Activated CD4-positive, alpha-beta T cell treated with anti-CD3 and anti-CD28 coated beads, Interleukin-2, Interleukin-6, amounts not matched to agents 100 ng/mL and 50 ng/mL, durations not matched to agents 16 hours and 8 hours (primary cell): ENCODE measurements around the gene RAD51B.

Source experiments
- DNase-seq: peaks from one replicate; pipeline ENCODE4 v3.0.0-alpha.2; 2020

Gene RAD51B

DNA sequence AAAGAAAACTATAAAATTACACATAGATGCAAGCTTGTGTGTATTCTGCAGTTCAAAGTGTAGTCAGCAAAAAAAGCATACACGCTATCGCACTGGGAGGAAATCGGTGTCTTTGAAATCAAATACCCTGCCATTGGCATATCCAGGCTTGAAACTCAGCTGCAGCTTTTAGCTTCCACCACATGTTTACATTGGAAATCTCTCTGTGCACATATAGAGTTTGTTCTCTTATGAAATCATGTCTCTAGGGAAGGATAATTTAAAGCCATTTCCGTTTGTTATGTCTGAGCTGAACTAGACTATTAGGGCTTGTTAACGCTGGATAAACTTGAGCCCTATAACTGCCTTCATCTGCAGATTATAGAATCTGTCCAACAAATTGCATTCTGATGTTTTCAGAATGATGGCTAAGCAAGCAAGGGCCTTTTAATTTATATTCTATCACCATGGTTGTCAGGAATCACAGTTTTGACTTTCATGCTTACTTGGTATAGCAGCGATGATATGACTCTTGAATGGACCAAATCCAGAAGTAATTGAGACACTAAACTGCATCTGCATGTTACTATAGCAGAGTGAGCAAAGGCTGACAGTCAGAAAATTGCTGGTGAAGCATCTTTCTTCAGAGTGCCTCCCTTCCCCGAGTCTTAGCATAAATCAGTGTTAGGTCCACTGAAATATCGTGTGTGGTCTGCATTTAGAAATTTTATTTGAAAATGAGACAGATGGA lies 530.5 kb downstream of the RAD51B start:
- DNase-seq, result no peak

DNA sequence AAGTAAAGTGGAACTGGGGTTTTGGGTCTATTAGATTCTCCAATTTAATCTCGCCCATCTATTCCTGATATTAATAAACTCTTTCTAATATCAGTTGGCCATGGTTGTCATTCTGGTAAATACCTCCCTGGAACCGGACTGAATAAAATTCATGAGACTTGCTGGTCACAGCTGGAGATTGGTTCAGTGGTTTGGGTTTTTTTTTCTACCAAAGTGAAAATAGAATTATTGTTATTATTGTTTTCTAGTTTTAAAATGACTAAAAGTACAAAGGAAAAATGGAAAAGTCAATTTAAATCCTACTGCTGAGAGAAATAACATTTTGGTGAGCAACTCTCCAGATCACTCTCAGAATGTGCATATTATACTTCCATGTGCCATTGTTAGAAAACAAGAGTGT lies 535.8 kb downstream of the RAD51B start:
- DNase-seq, result no peak

DNA sequence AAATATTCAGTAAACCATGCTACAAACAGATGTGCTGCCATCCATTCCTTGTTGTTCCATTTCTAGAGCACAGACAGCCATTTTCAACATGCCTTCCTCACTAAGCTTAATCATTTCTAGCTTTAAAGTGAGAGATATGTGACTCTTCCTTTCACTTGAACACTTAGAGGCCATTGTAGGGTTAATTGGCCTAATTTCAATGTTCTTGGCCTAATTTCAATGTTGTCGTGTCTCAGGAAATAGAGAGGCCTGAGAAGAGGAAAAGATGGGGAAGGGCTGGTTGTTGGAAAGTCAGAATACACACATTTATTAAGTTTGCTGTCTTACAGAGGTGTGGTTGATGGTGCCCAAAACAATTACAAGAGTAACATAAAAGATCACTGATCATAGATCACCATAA lies 538.2 kb downstream of the RAD51B start:
- no peak for DNase-seq

DNA sequence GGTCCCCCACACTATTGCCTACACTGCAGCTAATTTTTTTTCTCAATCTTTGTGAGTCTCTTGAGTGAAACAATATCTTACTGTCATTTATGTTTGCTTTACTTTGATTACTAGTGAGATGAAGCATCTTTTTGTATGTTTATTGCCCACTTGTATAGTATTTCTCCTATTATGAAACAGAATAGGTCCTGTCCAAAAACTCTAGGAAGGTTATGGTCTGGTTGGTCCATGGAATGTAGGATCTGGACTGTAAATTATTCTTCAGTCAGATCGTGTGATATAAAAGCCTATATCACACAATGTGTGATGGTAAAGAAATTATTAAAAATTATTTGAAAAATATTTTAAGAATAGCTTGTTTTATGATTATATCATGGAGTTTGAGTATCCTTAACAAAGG lies 538.9 kb downstream of the RAD51B start:
- DNase-seq, result no peak

DNA sequence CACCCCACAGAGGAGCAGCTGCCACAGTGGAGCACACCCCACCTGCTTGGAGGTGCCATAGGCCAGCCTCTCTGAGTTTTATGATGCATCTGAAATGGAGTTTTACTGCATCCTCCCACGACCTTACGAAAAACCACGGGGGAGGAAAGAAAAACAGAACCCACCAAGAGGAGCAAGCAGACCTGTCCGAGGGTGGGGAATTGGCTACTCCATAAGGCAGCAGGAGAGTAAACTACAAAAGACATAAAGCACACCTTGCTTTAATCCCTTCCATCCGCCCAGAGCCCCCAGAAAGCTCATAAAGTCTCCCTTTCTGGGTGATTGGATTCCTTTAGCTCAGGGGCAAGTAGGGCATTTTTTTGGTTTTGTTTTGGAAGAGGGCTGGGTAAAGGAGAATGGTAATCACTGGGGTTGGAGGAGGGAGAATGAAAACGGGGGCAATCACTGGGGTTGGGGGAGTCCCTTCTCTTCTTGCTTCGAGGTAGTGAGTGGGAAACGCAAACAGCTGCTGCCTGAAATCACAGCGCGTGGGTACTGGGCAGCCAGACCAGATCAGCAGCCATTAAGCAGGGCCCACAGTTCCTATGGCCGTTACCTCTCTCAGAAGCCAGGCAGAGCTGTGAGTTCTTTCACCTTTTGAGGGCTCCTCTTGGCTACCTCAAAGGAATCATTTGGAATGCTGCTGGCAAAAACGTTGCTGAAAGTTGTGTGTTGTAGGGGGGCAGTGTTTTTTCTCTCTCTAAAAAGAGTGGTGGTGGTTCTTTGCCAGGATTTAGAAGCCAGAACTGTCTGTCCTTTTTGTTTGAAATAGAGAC lies 539.6 kb downstream of the RAD51B start:
- DNase-seq, result no peak

DNA sequence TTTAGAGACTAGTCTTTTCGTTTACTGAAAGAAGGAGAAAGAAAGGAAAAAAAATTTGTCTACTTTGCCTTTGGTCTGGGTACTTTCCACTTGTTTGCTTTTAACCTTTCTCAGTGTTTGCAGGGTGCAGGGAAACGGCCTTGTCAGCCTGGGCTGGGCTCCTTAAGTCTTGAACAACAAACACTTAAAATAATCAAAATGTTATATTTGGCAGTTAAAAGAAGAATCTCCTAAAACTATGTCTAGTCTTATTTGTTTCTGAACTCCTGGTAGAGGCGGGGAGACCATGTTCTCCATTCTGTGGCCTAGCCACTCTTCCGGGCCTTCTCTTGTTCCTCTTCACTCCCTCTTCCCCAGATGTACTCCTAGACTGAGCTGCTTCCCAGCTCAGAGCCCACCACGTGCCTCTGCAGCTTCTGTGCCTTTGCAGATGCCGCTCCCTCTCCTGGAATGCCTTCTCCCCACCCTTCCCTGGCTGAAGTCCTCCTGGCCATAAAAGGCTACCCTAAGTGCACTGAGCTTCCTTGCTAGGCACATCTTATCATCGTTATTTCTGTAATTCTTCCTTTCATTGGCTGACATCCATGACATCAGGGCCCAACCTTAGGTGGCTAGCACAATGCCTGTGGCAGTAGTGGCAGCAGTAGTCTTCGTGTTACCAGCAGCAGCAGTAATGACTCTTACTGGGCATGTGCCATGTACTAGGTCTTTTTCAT lies 540.4 kb downstream of the RAD51B start:
- no peak for DNase-seq

DNA sequence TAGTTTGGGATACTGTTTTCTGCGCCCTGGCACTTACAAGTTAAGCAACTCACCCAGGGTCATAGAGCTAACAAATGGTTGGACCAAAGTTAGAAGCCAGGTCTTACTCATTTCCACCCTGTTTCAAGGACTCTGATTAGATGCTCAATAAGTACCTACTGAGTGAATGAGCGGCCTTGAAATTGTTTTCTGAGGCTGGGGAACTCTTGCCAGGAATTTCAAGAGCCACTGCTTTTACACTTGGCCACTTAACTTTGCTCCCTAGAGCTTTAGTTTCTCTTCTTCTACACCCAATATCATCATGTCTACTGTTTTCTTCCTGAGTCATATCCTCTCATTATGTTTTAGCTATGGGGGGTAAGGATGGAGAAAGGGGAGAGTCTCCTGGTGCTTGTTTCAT lies 541.7 kb downstream of the RAD51B start:
- DNase-seq, result no peak

DNA sequence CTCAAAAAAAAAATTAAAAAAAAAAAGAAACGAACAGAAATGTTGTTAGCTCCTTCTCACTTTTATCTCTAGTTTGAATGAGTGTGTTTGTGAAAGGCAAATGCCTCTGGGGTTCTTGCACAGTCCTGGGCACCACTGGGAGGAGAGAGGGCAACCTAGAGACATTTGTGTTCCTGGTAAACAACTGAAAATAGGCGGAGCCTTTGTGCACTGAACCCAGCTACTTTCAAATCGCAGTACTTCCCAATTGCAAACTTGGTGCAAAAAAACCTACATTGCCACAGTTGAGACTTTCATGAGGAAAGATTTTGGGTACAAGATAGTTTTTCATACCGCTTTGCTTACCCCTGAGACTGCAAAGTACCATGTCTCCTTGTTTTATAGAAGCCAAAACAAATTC lies 543.3 kb downstream of the RAD51B start:
- DNase-seq, result no peak

DNA sequence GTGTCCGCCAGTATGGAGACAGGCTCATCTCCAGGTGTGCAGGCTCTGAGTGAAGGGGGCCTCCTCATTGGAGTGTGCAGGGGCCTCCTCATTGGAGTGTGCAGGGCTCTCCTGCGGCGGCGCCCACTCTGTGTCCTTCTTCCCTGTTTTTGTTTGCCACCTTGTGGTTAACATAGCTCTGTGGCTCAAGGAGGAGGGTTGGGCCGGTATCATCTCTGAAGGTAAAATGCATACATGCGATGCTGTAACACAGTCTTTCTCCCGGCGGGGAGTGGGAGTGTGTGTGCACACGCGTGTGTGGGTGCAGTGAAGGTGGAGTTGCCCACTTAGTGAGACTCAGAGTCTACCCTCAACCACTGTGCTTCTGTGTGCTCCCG lies 543.9 kb downstream of the RAD51B start:
- no peak for DNase-seq

DNA sequence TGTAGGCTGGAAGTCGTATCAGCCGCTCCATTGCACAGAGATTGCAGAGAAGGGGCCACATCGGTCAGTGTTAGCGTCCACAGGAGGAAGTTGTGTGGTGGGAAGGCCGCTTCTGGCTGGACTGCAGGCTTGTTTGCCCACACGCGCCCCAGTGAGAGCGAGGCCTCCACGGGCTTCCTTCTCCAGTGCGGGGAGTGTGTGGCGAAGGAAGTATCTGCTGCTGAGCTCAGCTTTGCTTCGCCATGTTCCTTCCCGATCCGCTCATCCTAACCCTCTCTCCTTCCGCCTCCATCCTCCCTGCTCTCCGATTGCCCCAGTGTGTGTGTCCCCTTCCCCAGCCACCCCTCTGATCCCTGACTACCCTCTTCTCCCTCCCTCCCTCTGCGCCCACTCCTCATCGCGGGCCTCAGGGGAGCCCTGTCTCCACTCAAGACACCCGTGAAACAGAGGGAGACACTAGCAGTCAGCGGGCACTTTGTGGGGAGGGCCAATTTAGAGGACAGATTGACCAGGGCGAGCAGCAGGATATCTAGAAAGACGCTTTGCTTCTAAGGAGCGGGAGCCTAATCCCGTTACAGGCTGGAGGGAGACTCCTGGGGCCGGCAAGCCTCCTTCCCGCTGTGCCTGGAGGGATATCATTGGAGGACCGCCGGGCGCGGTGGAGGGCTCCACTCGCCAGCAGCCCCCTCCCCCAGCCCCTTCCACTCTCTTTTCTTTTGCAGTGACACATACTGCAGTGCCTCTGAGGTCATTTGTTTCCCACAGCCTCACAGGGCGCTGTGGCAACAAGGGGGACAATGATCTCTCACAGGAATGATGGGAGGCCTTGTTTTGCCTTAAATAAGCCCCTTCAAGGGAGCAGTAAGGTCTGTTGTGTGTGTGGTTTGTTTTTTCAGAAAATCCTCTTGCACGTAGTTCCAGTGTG lies 544.5 kb downstream of the RAD51B start:
- DNase-seq, result no peak

DNA sequence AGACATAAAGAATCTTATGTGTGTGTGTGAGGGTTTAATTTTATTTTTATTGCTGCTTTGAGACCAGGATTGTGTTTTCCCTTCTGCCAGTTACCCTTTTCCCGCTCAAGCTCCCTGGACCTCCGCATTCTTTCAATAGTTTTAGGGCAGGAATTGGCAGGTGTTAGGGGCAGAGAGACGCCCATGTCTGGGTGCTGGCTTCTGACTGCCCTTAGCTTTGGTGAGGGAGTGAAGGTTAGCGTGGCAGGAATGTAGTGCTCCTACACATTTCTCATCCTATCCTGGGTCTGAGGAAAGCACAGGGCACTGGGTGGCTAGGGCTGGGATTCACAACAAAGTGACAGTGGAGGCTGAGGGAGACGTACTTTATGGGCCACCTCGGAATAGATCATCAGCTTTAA lies 545.2 kb downstream of the RAD51B start:
- no peak for DNase-seq

DNA sequence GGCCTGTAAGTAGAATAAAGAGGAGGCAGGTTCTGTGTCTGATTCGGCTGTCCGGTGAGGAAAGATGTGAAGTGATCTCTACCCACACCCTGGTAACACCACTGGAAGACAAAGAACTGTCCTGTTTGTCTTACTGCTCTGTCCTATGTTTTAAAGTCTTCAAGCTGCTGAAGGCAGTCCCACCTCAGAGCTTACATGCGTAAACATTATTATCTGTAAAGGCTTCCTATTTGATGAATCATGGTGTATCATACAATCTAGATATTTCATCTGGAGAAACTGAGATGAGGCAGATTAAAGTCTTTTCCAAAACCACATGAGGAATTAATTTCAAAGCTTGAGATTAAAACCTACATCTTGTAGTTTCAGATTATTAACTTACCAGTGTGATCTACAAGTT lies 545.6 kb downstream of the RAD51B start:
- no peak for DNase-seq

DNA sequence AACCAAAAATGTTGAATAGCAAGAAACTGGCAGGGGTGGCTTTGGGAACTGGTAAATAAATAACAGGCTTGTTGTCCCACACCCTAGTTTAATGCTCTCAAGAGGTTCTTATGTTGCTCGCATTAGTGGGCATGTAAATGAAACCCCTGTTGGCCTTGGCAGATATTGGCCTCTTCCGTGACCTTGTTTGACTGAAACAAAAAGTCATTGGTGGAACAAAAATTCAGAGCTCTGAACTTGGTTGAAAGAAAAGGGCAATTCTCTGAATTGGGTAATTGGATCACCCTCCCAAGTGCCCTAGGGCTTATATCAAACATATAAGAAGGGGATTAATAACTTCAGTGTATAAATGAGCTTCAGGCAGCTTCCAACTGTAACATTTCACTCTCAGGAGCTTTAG lies 547.1 kb downstream of the RAD51B start:
- no peak for DNase-seq

DNA sequence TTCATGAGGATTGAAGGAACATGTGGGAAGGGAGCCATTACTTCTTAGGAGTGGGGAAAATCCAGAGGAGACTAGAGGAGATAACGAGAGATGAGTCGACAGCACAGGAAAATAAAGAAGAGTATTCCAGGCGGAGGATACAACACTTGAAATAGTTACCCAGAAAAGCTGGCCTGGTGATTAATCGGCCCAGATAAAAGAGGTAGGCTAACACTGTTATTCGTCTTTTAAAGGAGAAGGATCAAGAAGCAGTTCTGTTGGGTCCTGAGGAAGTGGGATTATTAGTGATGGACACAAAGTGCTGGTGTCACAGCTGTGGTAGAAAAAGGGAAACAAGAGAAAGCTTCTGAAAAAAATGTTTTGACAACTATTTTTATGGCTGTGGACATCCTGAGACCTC lies 548.0 kb downstream of the RAD51B start:
- no peak for DNase-seq

DNA sequence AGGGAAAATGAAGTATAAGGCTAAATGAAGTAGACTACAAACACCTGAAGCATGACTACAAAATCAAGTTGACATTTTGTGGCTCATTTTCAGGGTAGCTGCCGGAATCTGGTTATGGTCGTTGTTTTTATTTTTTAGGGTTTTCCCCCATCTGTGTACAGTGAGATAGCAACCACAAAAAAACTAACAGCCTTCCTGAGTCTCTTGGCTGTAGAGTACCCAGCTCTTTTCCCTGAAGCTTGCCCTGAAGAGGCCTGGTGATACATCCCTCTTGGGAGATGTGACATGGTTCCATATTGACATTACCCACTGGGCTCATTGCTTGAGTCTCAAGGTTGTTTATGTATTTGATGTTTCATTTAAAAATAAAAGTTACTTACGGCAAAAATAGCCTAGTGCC lies 549.3 kb downstream of the RAD51B start:
- peak; percentile 10 for DNase-seq

DNA sequence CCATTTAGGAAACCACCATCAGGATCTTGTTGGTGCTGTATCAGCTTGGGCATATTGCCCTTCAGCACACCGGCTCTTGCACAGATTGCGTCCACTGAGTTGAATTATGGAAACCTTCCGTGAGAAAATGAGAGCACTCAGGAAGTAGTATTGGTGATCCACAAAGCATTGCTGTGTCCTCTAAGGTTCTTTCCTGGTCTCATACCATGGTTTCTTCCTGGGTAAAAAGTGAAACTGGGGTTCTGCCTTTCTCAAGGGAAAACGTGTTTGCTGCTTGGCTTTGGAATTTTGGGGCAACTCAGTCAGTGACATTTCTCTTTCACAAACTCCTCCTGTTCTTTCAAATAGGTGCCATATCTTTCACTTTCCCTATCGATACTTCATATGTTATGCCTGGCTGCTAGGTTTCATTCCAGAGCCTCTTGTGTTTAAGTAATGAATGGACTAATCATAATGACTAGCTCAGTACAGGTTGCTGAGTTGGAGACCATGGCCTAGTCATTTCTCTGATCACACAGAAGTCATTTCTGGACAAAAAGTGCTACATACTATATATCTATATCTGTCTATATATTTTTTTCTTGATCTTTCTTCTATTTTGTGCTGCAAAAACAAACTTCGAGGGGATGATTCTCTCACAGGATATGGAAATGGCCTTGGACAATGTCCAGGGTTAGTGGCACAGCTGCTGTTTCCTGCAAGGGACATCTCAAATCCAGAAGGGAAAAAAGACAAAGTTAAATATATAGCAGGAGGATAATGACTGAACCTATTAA lies 549.9 kb downstream of the RAD51B start:
- DNase-seq, result peak; percentile 45

DNA sequence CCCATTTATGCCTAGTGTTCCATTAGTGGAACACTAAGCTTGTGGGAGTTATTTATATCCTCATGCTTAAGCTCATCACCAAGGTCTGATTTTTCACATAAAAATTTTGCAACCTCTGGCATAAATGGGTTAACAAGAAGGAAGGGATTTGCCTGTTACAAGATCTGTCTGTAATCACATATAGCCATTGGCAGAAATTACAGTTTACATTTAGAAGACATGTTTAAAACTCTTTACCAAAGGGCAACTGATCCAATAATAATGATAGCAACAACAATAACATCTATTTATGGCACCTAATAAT lies 550.4 kb downstream of the RAD51B start:
- DNase-seq, result no peak

DNA sequence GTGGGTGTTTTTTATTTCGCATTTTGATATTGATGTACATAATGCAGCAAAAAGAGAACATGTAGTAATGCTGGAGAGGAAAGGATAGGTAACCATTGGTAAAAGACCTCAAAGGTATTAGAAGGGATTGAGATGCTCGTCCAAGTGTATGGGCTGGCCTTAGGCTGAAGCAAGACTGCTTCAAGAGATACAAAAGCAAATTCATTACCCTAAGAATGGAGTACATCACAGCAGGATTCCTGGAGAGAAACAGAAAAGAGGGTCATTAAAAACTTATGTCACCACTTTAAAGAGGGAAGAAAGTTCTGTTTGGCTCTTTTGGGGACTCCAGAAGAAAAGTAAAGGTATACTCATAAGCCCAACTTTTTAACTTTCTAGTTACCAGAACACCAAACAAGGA lies 552.8 kb downstream of the RAD51B start:
- DNase-seq, result no peak

DNA sequence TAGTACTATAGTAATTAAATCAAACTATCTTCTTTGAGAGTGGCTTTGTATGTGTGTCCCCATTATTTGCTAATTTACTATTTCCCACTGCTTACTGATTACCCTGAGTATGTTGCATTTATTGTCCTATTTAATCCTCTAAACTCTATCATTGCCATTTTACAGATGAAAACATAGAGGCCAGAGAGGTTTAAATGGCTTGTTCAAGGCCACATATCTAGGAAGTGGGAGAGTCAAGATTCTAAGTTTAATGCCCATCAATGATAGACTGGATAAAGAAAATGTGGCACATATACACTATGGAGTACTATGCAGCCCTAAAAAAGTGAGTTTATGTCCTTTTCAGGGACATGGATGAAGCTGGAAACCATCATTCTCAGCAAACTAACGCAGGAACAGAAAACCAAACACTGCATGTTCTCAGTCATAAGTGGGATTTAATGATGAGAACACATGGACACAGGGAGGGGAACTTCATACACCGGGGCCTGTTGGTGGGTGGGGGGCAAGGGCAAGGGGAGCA lies 553.6 kb downstream of the RAD51B start:
- no peak for DNase-seq

DNA sequence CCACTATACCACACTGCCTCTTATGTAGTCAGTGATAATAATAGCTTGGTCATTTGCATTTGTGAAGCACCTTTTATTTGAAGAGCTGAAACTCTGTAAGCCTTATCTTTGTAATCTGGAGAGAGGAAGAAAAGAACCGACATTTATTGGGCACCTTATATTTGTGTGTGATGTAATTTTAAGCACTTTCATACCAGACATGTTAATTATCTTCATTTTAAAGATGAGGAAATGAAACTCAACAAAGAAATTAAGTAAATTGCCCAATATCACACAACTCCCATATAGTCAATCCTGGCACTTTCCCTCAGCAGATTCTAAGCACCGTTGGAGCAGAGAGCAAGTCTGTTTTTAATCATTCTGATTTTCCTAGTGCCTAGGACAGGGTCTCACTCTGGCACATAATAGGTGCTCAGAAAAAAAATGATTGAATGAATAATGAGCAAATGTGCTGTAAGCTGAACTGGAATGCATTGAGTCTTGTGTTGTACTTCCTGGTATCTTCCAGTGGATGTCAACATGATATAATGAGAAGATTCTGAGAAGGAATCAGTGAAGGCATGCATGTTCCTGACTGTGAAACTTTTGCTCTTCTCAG lies 554.4 kb downstream of the RAD51B start:
- no peak for DNase-seq

DNA sequence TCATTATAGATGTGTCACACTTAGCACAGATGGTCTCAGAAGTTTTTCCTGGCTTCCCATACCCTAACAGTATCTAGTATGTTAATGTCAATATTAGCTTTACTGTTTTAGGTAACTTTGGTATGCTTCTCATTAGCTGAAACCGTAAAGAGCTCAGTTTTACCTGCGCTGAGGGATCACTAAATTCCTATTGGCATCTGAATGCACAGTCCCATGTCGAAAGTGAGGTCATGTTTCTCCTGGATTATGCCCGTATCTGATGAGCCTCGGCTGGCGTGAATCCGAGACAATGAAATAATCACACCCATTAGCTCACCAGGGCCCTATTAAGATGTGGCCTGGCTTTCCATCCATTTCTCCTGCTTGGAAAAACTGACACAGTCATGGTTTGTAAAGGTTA lies 555.1 kb downstream of the RAD51B start:
- DNase-seq, result no peak

DNA sequence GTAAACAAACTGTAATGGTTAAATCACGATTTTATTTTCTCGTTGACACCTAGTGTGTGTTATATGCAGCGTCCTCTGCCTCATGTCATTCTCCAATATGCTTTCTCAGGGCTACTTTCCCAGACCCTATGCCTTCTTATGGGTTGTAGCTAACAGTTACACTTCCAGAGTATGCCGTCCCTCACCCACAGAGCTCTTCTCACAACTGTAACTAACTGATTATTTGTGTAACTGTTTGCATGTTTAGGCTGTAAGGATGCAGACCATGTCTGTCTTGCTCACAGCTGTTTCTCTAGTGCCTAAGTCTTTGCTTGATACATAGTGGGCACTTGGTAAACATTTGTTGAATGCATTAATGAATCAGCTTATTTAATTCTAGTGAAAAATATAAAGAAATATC lies 555.8 kb downstream of the RAD51B start:
- no peak for DNase-seq
